HepG2 (cell line): Measurements from ENCODE around the gene TMBIM1. TPM values are rescaled to one million over a fixed set of nuclear protein-coding genes. Genes with fewer than 3 reads are reported as not detected.
A peak's percentile ranks its signal among the peaks of the same experiment; 100 is the strongest.

Experiments used
- ARID2 ChIP-seq: sonication (generic); formaldehyde crosslinking; IDR thresholded peaks from 2 replicates; pipeline ENCODE4 v1.8.1; 2022; ENCODE audit warnings: mild to moderate bottlenecking, missing genetic modification reagents, borderline replicate concordance
- EP300 ChIP-seq, 3 experiments: sonication (generic) in 1 of 3; formaldehyde crosslinking in 1 of 3; IDR thresholded peaks; 2 replicates each; pipeline versions ENCODE4 v1.5.1 to v1.6.1; 2011 to 2020; ENCODE audit warnings: low read depth in 2 of 3, low read length in 2 of 3, borderline replicate concordance in 1 of 3, improper control_type of control experiment in 1 of 3, mild to moderate bottlenecking in 1 of 3, missing genetic modification reagents in 1 of 3, moderate library complexity in 1 of 3
- HCFC1 ChIP-seq: fragments of 150-350 bp; IDR thresholded peaks from 2 replicates; pipeline ENCODE4 v1.6.1; 2014; ENCODE audit warnings: low read depth, low read length
- KLF16 ChIP-seq, 2 experiments: sonication (generic) in 1 of 2; formaldehyde crosslinking in 1 of 2; IDR thresholded peaks; 2 replicates each; pipeline versions ENCODE4 v1.6.1 to v1.8.0; 2016 to 2023; ENCODE audit warnings: missing genetic modification reagents in 2 of 2, missing compliant biosample characterization in 1 of 2
- MIER2 ChIP-seq: IDR thresholded peaks from 2 replicates; pipeline ENCODE4 v1.6.1; 2016; ENCODE audit warnings: missing biosample characterization, missing genetic modification reagents
- NCOA5 ChIP-seq: sonication (generic); formaldehyde crosslinking; IDR thresholded peaks from 2 replicates; pipeline ENCODE4 v1.4.0; 2020; ENCODE audit warnings: missing genetic modification reagents
- SIN3A ChIP-seq: IDR thresholded peaks from 2 replicates; pipeline ENCODE4 v1.6.1; 2011; ENCODE audit warnings: low read depth, mild to moderate bottlenecking, control low read depth, low read length, borderline replicate concordance
- YY1 ChIP-seq: IDR thresholded peaks from 2 replicates; pipeline ENCODE4 v1.6.1; 2011; ENCODE audit warnings: low read length, low read depth, moderate library complexity, mild to moderate bottlenecking; ENCODE audit not compliant: insufficient read depth, insufficient replicate concordance
- ZFP37 ChIP-seq: sonication (generic); formaldehyde crosslinking; IDR thresholded peaks from 2 replicates; pipeline ENCODE4 v1.4.0; 2020; ENCODE audit warnings: missing genetic modification reagents, borderline replicate concordance
- ZNF12 ChIP-seq: sonication (generic); formaldehyde crosslinking; IDR thresholded peaks from 2 replicates; pipeline ENCODE4 v1.5.0; 2020; ENCODE audit warnings: missing genetic modification reagents
- ZNF563 ChIP-seq: sonication (generic); formaldehyde crosslinking; IDR thresholded peaks from 2 replicates; pipeline ENCODE4 v1.8.0; 2022; ENCODE audit warnings: mild to moderate bottlenecking, moderate library complexity, missing genetic modification reagents
- polyA plus RNA-seq, 8 experiments: library from polyadenylated mRNA; depleted of rRNA in 3 of 8; stranded (reverse) in 7 of 8; unstranded in 1 of 8; fragments of >200 nt; fragmentation: Illumina TruSeq in 4 of 8; extraction: Trizol in 4 of 8; gene quantifications; 2 replicates each; pipeline versions ENCODE4 v1.2.1 to v1.2.3, GENCODE V29; 2011 to 2016; ENCODE audit warnings: low read depth in 4 of 8, missing spikeins in 1 of 8, mixed read lengths in 1 of 8; ENCODE audit not compliant: insufficient read depth in 1 of 8
- total RNA-seq, 5 experiments: library from RNA; depleted of rRNA; stranded (reverse); fragments of >200 nt; fragmentation: Illumina TruSeq; extraction: Trizol; gene quantifications; 2 replicates each; pipeline ENCODE4 v1.2.3, GENCODE V29; 2016; ENCODE audit warnings: low read depth in 1 of 5
- TF ChIP-seq, protein P1 (sequence below): conservative IDR thresholded peaks from 2 replicates; pipeline ENCODE4 v1.6.1; 2018; ENCODE audit warnings: missing genetic modification reagents
- TF ChIP-seq, protein P2 (sequence below): sonication (generic); formaldehyde crosslinking; IDR thresholded peaks from 2 replicates; pipeline ENCODE4 v1.4.0; 2020; ENCODE audit warnings: missing genetic modification reagents, borderline replicate concordance
- TF ChIP-seq, protein P3 (sequence below): sonication (generic); formaldehyde crosslinking; IDR thresholded peaks from 2 replicates; pipeline ENCODE4 v1.4.0; 2020; ENCODE audit warnings: missing genetic modification reagents
- TF ChIP-seq, protein P4 (sequence below): sonication (generic); formaldehyde crosslinking; IDR thresholded peaks from 2 replicates; pipeline ENCODE4 v1.4.0; 2020; ENCODE audit warnings: missing genetic modification reagents

TMBIM1 gene
- total and polyA plus RNA-seq, 2 of the 13 experiments (the other 11 are each of a cell fraction or from before 2014, with no cell fraction given), result 127 to 139 TPM

DNA sequence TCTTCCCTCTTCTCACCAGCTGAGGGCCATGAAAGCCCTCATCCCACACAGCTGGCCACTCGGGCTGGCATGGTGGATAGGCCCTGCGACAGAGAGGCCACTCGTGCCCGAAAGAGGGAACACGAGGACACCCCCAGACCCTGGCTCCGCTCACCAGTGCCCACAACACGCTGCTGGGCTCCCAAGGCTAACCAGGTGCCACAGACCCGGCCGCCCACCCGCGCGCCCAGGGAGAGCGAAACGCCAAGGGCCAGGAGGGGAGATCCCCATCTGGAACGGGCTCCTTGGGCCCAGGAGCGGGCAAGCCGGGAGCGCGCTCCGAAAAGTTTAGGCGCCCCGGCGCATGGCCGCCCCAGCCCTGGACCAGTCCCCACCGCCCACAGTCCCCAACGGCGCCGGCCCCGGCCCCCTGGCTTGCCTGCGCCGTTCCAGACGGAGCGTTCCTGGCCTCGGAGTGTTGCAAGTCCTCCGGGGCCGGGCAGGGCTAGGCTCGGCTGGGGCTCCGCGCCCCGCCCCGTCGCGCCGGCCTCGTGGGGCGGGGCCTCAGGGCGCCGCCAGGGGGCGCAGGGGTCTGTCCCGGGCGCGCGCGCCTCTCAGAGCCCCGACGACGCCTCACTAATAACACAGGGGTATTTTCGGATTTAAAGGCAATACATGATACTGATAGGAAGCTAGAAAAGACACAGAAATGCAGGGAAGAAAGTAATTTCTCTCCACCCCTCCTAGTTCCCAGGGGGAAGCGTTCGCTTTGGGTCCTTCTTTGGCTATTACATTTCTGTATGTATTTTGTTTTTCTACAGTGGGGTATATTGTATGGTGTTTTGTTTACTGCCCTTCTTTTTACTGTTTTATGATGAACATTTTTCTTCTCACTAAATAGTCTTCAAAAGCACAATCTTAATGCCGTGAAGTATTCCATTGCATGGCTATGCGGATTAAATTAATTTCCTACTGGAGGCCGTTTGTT is at the start of gene TMBIM1 (continued):
- TF ChIP-seq SIN3A (peak; percentile 61; the same call in 1 of the 2 replicates), NCOA5 (no peak), ZNF12 (CRISPR knock-in tag) (no peak), EP300 (IDR thresholded peaks at IDR 0.05; ENCODE audit: low read depth in 2 of 2, low read length in 2 of 2) (peak; percentile 38 to 73; a peak in 3 of 4 replicates), EP300 (CRISPR knock-in tag; IDR thresholded peaks at IDR 0.05; ENCODE audit: borderline replicate concordance) (no peak), ZFP37 (CRISPR knock-in tag) (no peak), YY1 (peak; percentile 78), MIER2 (CRISPR knock-in tag) (no peak), ARID2 (CRISPR knock-in tag) (peak; percentile 79; the same call in 1 of the 2 replicates), HCFC1 (no peak), ZNF563 (CRISPR knock-in tag) (peak; percentile 85; the same call in 1 of the 2 replicates), KLF16 (CRISPR knock-in tag; IDR thresholded peaks at IDR 0.05) (peak in 1 of 2 experiments; percentile 86; a peak in 2 of 4 replicates)
- TF ChIP-seq, protein P1, sequence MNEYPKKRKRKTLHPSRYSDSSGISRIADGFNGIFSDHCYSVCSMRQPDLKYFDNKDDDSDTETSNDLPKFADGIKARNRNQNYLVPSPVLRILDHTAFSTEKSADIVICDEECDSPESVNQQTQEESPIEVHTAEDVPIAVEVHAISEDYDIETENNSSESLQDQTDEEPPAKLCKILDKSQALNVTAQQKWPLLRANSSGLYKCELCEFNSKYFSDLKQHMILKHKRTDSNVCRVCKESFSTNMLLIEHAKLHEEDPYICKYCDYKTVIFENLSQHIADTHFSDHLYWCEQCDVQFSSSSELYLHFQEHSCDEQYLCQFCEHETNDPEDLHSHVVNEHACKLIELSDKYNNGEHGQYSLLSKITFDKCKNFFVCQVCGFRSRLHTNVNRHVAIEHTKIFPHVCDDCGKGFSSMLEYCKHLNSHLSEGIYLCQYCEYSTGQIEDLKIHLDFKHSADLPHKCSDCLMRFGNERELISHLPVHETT (CRISPR knock-in tag), result no peak
- TF ChIP-seq, protein P2, sequence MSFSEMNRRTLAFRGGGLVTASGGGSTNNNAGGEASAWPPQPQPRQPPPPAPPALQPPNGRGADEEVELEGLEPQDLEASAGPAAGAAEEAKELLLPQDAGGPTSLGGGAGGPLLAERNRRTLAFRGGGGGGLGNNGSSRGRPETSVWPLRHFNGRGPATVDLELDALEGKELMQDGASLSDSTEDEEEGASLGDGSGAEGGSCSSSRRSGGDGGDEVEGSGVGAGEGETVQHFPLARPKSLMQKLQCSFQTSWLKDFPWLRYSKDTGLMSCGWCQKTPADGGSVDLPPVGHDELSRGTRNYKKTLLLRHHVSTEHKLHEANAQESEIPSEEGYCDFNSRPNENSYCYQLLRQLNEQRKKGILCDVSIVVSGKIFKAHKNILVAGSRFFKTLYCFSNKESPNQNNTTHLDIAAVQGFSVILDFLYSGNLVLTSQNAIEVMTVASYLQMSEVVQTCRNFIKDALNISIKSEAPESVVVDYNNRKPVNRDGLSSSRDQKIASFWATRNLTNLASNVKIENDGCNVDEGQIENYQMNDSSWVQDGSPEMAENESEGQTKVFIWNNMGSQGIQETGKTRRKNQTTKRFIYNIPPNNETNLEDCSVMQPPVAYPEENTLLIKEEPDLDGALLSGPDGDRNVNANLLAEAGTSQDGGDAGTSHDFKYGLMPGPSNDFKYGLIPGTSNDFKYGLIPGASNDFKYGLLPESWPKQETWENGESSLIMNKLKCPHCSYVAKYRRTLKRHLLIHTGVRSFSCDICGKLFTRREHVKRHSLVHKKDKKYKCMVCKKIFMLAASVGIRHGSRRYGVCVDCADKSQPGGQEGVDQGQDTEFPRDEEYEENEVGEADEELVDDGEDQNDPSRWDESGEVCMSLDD (CRISPR knock-in tag), result no peak
- TF ChIP-seq, protein P3, sequence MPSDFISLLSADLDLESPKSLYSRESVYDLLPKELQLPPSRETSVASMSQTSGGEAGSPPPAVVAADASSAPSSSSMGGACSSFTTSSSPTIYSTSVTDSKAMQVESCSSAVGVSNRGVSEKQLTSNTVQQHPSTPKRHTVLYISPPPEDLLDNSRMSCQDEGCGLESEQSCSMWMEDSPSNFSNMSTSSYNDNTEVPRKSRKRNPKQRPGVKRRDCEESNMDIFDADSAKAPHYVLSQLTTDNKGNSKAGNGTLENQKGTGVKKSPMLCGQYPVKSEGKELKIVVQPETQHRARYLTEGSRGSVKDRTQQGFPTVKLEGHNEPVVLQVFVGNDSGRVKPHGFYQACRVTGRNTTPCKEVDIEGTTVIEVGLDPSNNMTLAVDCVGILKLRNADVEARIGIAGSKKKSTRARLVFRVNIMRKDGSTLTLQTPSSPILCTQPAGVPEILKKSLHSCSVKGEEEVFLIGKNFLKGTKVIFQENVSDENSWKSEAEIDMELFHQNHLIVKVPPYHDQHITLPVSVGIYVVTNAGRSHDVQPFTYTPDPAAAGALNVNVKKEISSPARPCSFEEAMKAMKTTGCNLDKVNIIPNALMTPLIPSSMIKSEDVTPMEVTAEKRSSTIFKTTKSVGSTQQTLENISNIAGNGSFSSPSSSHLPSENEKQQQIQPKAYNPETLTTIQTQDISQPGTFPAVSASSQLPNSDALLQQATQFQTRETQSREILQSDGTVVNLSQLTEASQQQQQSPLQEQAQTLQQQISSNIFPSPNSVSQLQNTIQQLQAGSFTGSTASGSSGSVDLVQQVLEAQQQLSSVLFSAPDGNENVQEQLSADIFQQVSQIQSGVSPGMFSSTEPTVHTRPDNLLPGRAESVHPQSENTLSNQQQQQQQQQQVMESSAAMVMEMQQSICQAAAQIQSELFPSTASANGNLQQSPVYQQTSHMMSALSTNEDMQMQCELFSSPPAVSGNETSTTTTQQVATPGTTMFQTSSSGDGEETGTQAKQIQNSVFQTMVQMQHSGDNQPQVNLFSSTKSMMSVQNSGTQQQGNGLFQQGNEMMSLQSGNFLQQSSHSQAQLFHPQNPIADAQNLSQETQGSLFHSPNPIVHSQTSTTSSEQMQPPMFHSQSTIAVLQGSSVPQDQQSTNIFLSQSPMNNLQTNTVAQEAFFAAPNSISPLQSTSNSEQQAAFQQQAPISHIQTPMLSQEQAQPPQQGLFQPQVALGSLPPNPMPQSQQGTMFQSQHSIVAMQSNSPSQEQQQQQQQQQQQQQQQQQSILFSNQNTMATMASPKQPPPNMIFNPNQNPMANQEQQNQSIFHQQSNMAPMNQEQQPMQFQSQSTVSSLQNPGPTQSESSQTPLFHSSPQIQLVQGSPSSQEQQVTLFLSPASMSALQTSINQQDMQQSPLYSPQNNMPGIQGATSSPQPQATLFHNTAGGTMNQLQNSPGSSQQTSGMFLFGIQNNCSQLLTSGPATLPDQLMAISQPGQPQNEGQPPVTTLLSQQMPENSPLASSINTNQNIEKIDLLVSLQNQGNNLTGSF, result peak; percentile 68
- TF ChIP-seq, protein P4, sequence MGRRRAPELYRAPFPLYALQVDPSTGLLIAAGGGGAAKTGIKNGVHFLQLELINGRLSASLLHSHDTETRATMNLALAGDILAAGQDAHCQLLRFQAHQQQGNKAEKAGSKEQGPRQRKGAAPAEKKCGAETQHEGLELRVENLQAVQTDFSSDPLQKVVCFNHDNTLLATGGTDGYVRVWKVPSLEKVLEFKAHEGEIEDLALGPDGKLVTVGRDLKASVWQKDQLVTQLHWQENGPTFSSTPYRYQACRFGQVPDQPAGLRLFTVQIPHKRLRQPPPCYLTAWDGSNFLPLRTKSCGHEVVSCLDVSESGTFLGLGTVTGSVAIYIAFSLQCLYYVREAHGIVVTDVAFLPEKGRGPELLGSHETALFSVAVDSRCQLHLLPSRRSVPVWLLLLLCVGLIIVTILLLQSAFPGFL (CRISPR knock-in tag), result no peak
